OCI-LY3 (cell line): ENCODE results near the gene POLR1F.

Source experiments
- H2AFZ ChIP-seq: fragments of 200-600, 300-600 bp; shearing (Covaris generic); 2 replicates; pipeline ENCODE4 v1.6.0; 2014; ENCODE audit warnings: antibody characterized with exemption, low read depth, low read length
- H3K27ac ChIP-seq: fragments of 200-600, 300-600 bp; sonication (generic); 2 replicates; pipeline ENCODE4 v1.5.1; 2014; ENCODE audit warnings: mild to moderate bottlenecking, low read length, moderate library complexity, mixed read lengths
- H3K27me3 ChIP-seq: fragments of 200-600, 300-600 bp; sonication (generic); 2 replicates; pipeline ENCODE4 v1.6.1; 2014; ENCODE audit warnings: low read depth, low read length, mixed read lengths
- H3K36me3 ChIP-seq: fragments of 200-600, 300-600 bp; sonication (generic); replicated peaks from 2 replicates; pipeline ENCODE3; 2014; ENCODE audit warnings: low read depth, low read length, mixed read lengths
- H3K4me1 ChIP-seq: fragments of 300-600, 200-600 bp; sonication (generic); 2 replicates; pipeline ENCODE4 v1.6.1; 2014; ENCODE audit warnings: low read length, mixed read lengths
- H3K4me2 ChIP-seq: fragments of 200-600, 300-600 bp; sonication (generic); 2 replicates; pipeline ENCODE4 v1.6.1; 2014; ENCODE audit warnings: low read length, mixed read lengths
- H3K4me3 ChIP-seq: fragments of 300-600, 200-600 bp; sonication (generic); 2 replicates; pipeline ENCODE4 v1.5.1; 2014; ENCODE audit warnings: antibody characterized with exemption, mild to moderate bottlenecking, low read length, moderate library complexity
- H3K79me2 ChIP-seq: fragments of 300-600, 200-600 bp; shearing (Covaris generic); 2 replicates; pipeline ENCODE4 v1.6.1; 2014; ENCODE audit warnings: mild to moderate bottlenecking, low read length, mixed read lengths
- H3K9ac ChIP-seq: fragments of 300-600, 200-600 bp; shearing (Covaris generic); 2 replicates; pipeline ENCODE4 v1.6.0; 2014; ENCODE audit warnings: mild to moderate bottlenecking, low read length, moderate library complexity
- H3K9me3 ChIP-seq: fragments of 200-600, 300-600 bp; shearing (Covaris generic); 2 replicates; pipeline ENCODE4 v1.6.1; 2014; ENCODE audit warnings: low read length, mixed read lengths; ENCODE audit not compliant: insufficient read depth
- H4K20me1 ChIP-seq: fragments of 200-600, 300-600 bp; sonication (generic); 2 replicates; pipeline ENCODE4 v1.6.1; 2016; ENCODE audit warnings: low read length, mixed read lengths; ENCODE audit not compliant: insufficient read depth
- CTCF ChIP-seq: fragments of 200-600, 300-600 bp; sonication (generic); IDR thresholded peaks from 2 replicates; pipeline ENCODE4 v1.5.1; 2014; ENCODE audit warnings: antibody characterized with exemption, low read length, low read depth
- EZH2phosphoT487 ChIP-seq: fragments of 200-600 bp; shearing (Covaris generic); IDR thresholded peaks from 2 replicates; pipeline ENCODE4 v1.6.1; 2018; ENCODE audit warnings: antibody characterized with exemption, mixed run types, low read depth

POLR1F gene

GRCh38 chr7:19715499-19715898 lies 6.7 kb upstream of the POLR1F start:
- no peaks in the 10 kb centered on the region for H3K79me2 ChIP-seq
- H3K4me2 ChIP-seq = no peak overlapping the region
- no peak overlapping the region for H3K9ac ChIP-seq
- no peak overlapping the region for H2AFZ ChIP-seq
- H3K4me3 ChIP-seq = no peak overlapping the region
- H3K9me3 ChIP-seq = no peaks in the 10 kb centered on the region
- H3K36me3 ChIP-seq = no peaks in the 10 kb centered on the region
- no peaks in the 10 kb centered on the region for H3K27me3 ChIP-seq
- H3K4me1 ChIP-seq = 0 out of 2 replicates have a peak, but pooled peaks cover 2% of the 10 kb centered on the region
- H3K27ac ChIP-seq = no peak overlapping the region
- no peaks in the 10 kb centered on the region for H4K20me1 ChIP-seq
- TF ChIP-seq EZH2phosphoT487 (no peak), CTCF (no peak)

DNA sequence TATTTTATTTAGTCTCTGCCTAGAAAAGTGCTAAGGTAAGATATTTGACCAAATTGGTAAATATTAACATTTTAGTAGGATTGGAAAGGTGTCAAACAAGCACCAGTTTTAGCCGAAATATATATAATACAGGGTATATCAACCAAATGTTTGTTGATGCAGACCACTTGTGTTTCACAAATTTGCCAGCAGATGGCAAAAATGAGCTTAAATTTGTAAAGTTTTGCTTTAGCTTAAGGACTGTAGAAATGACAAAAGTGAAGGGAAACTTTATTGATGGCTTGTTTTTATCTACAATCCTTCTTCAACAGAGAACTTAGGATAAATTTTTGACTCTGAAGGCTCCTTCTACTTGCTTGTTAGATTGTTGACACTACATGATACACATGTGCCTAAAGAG lies 4.8 kb upstream of the POLR1F start:
- Histone ChIP-seq H3K4me3 (no peak overlapping the region), H3K9me3 (no peaks in the 10 kb centered on the region), H3K4me2 (peak overlapping the region; percentile 46), H2AFZ (0 out of 2 replicates have a peak overlapping the region, but pooled peaks have one; percentile 31), H3K36me3 (no peaks in the 10 kb centered on the region), H3K27ac (no peak overlapping the region), H3K9ac (no peak overlapping the region), H3K27me3 (no peaks in the 10 kb centered on the region), H4K20me1 (no peaks in the 10 kb centered on the region), H3K79me2 (peaks cover 1% of the 10 kb centered on the region), H3K4me1 (peaks cover 10% of the 10 kb centered on the region; the same call in 1 of the 2 replicates)
- TF ChIP-seq EZH2phosphoT487 = no peak
- TF ChIP-seq CTCF = peak; percentile 56

DNA sequence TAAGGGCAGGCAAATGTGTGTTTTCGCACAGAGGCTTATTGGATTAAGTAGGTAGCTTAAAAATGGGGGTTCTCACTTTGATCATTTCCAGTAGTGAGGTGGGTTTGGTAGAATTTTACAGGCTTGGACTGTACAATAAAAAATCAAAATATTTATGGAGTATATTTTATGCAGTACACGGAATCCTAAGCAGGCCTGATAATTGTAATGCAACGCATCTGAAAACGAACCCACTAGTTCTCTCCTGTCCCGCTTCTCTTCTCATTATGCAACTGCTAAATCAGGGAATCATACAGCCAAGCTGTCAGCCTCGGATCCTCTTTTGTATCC lies 377 bp upstream of the POLR1F start:
- no peak for TF ChIP-seq EZH2phosphoT487
- TF ChIP-seq CTCF = no peak
- Histone ChIP-seq H3K9ac (peak overlapping the region; percentile 51), H3K4me3 (peak overlapping the region; percentile 96)

DNA sequence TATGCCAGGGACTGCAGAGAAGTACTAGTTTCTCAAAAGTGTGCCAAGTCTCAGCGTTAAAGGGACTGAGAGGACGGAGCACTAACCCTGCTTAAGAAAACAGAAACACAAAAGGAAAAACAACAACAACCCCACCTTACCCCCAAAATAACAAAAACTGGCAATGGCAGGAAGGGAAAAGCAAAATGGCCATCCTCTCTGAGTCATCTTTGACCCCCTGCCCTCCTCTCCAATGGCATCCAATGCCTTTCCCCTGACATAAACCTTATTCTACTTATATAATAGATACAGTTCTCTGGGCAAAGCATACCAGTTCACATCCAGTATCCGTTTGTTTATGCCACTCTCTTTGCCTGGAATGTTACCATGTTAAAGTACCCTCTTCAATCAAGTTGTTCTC lies 1.6 kb downstream of the POLR1F start:
- peaks cover 8% of the 10 kb centered on the region for H3K36me3 ChIP-seq
- H3K27ac ChIP-seq = no peak overlapping the region
- no peak overlapping the region for H3K9ac ChIP-seq
- no peaks in the 10 kb centered on the region for H3K9me3 ChIP-seq
- TF ChIP-seq CTCF = no peak
- TF ChIP-seq EZH2phosphoT487 = no peak
- peaks cover 47% of the 10 kb centered on the region for H3K79me2 ChIP-seq
- H3K4me3 ChIP-seq = peak overlapping the region; percentile 96
- no peaks in the 10 kb centered on the region for H3K27me3 ChIP-seq
- no peak overlapping the region for H2AFZ ChIP-seq
- H4K20me1 ChIP-seq = no peaks in the 10 kb centered on the region
- peaks cover 22% of the 10 kb centered on the region for H3K4me1 ChIP-seq
- H3K4me2 ChIP-seq = peak overlapping the region; percentile 97

More for the DNA sequence above, 377 bp upstream of the POLR1F start:
- Histone ChIP-seq H2AFZ (peak overlapping the region; percentile 93), H3K27ac (no peak overlapping the region), H3K36me3 (no peaks in the 10 kb centered on the region), H3K4me2 (peak overlapping the region; percentile 75), H3K9me3 (no peaks in the 10 kb centered on the region), H3K27me3 (no peaks in the 10 kb centered on the region), H3K4me1 (peaks cover 24% of the 10 kb centered on the region), H4K20me1 (no peaks in the 10 kb centered on the region), H3K79me2 (peaks cover 43% of the 10 kb centered on the region)
